Measurements from ENCODE around the gene EEF2K.

DNA sequence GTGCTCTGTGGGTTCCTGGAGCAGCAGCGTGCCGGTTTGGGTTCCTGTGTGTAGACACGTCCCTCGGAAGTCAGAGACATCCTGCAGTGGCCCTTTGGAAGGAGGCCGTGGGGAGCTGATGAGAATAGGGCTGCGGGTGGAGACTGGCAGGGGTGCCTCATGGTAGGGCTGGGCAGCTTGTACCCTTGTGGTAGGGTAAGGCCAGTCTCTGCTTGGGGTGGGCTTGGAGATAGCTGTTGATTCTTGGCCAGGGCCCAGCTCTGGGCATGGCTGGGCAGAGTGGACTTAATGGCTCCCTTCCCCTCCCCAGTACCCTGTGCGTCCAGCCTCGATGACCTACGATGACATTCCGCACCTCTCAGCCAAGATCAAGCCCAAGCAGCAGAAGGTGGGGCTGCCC, 101.8 kb downstream of the EEF2K start:
- TF ChIP-seq POLR2AphosphoS5 (IDR thresholded peaks at IDR 0.05), result no peak
- TF ChIP-seq POLR2A (IDR thresholded peaks at IDR 0.05), result no peak
- TF ChIP-seq, protein P1, sequence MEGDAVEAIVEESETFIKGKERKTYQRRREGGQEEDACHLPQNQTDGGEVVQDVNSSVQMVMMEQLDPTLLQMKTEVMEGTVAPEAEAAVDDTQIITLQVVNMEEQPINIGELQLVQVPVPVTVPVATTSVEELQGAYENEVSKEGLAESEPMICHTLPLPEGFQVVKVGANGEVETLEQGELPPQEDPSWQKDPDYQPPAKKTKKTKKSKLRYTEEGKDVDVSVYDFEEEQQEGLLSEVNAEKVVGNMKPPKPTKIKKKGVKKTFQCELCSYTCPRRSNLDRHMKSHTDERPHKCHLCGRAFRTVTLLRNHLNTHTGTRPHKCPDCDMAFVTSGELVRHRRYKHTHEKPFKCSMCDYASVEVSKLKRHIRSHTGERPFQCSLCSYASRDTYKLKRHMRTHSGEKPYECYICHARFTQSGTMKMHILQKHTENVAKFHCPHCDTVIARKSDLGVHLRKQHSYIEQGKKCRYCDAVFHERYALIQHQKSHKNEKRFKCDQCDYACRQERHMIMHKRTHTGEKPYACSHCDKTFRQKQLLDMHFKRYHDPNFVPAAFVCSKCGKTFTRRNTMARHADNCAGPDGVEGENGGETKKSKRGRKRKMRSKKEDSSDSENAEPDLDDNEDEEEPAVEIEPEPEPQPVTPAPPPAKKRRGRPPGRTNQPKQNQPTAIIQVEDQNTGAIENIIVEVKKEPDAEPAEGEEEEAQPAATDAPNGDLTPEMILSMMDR (IDR thresholded peaks at IDR 0.05), result no peak

All from sigmoid colon (tissue), 4 donors.